IPS-15b (cell line): ENCODE measurements around the gene SAMD1.

Source experiments
- H3K27me3 ChIP-seq: one replicate; pipeline ENCODE4 v1.6.1; 2013; ENCODE audit warnings: low read length; ENCODE audit not compliant: control insufficient read depth, insufficient read depth
- H3K36me3 ChIP-seq: one replicate; pipeline ENCODE4 v1.6.1; 2013; ENCODE audit warnings: low read length; ENCODE audit not compliant: control insufficient read depth, insufficient read depth
- H3K4me1 ChIP-seq: one replicate; pipeline ENCODE4 v1.6.1; 2013; ENCODE audit warnings: mild to moderate bottlenecking, low read length; ENCODE audit not compliant: control insufficient read depth, insufficient read depth
- H3K4me3 ChIP-seq: one replicate; pipeline ENCODE4 v1.5.1; 2013; ENCODE audit warnings: low read depth, low read length
- H3K9ac ChIP-seq: one replicate; pipeline ENCODE4 v1.6.1; 2013; ENCODE audit warnings: low read depth, mild to moderate bottlenecking, low read length
- H3K9me3 ChIP-seq: one replicate; pipeline ENCODE4 v1.6.1; 2013; ENCODE audit warnings: mild to moderate bottlenecking, low read length; ENCODE audit not compliant: control insufficient read depth, insufficient read depth

The SAMD1 gene

DNA sequence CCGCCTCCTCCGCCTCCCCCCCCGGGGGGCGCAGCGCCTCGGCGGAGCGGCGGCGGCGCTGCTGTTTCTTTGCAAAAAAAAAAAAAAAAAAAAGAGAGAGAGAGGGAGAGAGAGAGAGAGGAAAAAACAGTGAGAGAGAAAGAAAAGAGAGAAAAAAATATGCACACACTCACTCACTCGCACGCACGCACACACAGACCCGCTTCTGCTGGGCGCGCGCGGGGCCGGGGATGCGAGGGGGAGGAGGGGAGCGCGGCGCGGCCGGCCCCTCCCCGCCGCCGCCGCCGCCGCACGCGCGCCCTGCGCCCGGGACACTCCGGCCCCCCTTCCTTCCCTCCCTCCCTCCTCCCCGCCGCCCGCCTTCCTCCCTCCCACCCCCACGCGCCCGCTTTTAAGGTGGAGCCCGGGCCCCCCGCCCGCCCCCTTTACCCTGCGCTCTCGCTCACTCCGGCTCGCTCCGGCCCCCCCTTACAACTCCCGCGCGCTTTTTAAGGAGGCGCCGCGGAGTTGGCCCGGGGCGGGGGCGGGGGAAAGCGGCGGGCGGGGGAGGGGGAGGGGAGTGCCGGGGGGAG lies at the start of gene SAMD1:
TSS of gene SAMD1 (minus strand) at position 243 of the 572 bp plus-strand sequence.
- Histone ChIP-seq H3K4me1 (no peaks in the 10 kb centered on the region), H3K36me3 (peaks cover 2% of the 10 kb centered on the region), H3K4me3 (peak within 1 kb of the TSS; percentile 69), H3K9ac (no peak within 1 kb of the TSS), H3K9me3 (no peaks in the 10 kb centered on the region), H3K27me3 (peaks cover 13% of the 10 kb centered on the region)

DNA sequence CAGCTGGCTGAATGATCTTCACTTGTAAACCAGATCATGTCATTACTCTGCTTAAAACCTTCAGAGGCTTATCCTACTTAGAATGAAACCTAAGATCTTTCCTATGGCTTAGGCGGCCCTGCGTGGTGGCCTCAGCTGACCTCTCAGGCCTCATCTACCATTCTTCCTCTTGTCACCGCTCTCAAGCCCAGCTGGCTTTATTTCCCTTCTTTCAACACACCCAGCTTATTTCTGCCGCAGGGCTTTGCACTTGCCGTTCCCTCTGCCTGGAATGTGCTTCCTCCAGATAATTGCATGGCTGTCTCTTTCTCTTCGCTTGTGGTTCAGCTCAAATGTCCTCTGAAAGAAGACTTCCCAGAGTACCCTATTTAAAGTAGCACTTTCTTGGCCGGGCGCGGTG lies 49.4 kb upstream of the SAMD1 start:
- no peaks in the 10 kb centered on the region for H3K9me3 ChIP-seq
- no peak overlapping the region for H3K9ac ChIP-seq

DNA sequence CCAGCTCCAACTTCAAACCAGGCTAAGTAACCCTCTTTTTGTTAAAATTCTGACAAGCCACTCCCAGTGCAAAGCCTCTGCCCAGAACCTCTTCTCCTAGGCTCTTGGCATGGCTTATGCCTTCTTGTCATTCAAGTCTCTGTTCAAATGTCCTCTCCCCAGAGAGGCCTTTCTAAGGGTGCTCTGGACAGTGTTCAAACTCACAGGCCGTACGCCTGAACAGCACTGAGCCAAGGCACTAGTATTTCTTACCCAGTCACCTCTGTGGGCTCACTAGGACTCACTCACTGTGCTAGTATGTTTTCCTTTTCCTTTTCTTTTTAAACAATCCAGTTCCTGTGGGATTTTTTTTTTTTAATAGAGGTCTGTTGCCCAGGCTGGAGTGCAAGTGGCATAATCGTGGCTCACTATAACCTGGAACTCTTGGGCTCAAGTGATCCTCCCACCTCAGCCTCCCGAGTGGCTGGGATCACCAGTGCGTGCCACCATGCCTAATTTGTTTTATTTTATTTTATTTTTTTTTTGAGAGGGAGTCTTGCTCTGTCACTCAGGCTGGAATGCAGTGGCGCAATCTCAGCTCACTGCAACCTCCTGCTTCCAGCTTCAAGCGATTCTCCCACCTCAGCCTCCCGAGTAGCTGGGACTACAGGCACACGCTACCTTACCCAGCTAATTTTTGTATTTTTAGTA lies 48.2 kb upstream of the SAMD1 start:
- Histone ChIP-seq H3K4me1 (peaks cover 3% of the 10 kb centered on the region), H3K9ac (no peak overlapping the region), H3K27me3 (no peaks in the 10 kb centered on the region), H3K4me3 (no peak overlapping the region), H3K9me3 (no peaks in the 10 kb centered on the region), H3K36me3 (no peaks in the 10 kb centered on the region)

More for the DNA sequence above, 49.4 kb upstream of the SAMD1 start:
- Histone ChIP-seq H3K36me3 (no peaks in the 10 kb centered on the region), H3K27me3 (no peaks in the 10 kb centered on the region), H3K4me1 (no peaks in the 10 kb centered on the region), H3K4me3 (no peak overlapping the region)

DNA sequence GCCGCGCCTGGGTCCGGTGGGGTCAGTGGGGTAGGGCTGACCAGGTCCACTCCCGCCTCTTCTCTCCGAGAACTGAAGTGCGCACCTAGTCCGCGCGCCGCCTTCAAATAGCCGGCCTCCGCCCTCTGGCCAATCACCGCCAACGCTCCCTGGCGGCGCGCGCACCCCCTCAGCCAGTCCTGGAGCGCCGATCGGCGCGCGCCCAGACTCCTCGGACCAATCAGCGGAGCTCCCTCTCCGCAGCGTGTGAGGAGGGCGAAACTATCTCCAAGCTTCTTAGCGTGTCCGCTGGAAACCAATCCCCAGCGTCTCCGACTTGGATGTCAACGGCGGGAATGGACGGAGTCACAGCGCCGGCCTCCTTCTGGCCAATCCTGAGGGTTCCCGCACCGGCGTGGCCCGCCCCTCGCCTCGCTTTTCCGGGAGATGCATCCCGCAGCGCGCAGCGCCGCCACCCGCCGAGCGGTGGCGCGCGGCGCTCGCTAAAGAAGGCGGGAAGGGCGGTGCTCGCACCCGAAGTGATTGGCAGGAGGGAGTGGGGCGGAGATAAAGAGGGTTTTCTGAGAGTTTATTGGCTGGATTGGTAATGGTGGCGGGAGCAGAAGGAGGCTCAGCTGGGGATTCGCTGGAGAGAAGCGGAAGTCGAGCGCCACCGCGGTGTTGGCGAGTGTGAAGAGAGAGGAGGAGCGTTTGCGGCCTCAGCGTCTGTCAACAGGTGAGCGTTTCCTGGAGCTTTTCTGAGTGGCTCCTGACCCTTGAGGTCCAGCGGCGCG lies 46.1 kb upstream of the SAMD1 start, which contains the start of gene ASF1B:
TSS of gene ASF1B (minus strand) at position 81 of the 773 bp plus-strand sequence. CDS start 133 bp downstream, outside the sequence.
- no peaks in the 10 kb centered on the region for H3K9me3 ChIP-seq
- peak within 1 kb of the TSS; percentile 54 for H3K9ac ChIP-seq
- H3K4me3 ChIP-seq, result peak within 1 kb of the TSS; percentile 84
- peaks cover 3% of the 10 kb centered on the region for H3K4me1 ChIP-seq
- no peaks in the 10 kb centered on the region for H3K27me3 ChIP-seq
- H3K36me3 ChIP-seq, result no peaks in the 10 kb centered on the region

DNA sequence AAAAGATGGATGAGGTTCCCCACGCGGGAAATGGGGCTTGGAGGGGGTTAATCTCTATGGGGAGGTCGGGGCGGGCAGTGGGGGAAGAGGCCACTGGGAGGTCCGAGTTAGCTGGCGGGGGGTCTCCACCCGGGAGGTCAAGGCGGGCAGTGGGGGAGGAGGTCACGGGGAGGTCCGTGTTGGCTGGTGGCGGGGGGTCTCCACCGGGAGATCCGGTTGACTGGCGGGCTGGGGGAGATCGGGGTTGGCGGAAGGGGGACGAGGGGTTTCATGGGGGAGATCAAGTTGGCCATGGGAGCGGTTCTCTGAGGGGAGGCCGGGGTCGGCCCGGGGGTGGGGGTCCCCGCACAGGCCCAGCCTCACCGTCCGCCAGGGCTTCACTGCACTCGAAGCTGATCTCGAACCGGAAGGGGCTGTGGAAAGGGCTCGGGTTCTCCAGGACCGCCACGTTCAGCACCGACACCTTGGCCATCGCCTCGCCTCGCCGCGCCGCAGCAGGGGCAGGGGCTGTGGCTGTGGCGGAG lies 45.5 kb upstream of the SAMD1 start:
- Histone ChIP-seq H3K4me1 (peaks cover 3% of the 10 kb centered on the region), H3K9ac (peak overlapping the region; percentile 54), H3K27me3 (no peaks in the 10 kb centered on the region), H3K9me3 (no peaks in the 10 kb centered on the region), H3K4me3 (peak overlapping the region; percentile 84), H3K36me3 (no peaks in the 10 kb centered on the region)

DNA sequence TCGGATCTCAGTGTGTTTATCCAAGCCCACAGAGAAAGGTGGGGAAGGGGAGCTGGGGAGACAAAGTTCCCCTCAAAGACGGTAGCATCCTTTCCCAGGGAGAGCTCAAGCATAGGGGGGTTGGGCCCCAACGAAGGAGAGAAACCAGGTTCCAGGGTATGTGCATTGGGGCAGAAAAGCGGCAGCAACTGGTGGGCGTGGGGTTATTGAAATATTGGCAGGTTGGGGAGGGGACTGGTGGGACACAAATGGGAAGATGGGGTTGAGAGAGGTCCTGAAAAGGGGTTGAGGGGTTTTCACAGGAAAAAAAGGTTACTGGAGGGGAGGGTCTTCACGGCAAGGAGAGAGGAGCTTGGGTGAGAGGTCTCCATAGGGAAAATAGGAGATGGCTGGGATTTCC lies 44.8 kb upstream of the SAMD1 start:
- H3K27me3 ChIP-seq, result no peaks in the 10 kb centered on the region
- H3K4me3 ChIP-seq, result peak overlapping the region; percentile 84
- H3K9ac ChIP-seq, result peak overlapping the region; percentile 12
- H3K36me3 ChIP-seq, result no peaks in the 10 kb centered on the region
- peaks cover 3% of the 10 kb centered on the region for H3K4me1 ChIP-seq
- H3K9me3 ChIP-seq, result no peaks in the 10 kb centered on the region

DNA sequence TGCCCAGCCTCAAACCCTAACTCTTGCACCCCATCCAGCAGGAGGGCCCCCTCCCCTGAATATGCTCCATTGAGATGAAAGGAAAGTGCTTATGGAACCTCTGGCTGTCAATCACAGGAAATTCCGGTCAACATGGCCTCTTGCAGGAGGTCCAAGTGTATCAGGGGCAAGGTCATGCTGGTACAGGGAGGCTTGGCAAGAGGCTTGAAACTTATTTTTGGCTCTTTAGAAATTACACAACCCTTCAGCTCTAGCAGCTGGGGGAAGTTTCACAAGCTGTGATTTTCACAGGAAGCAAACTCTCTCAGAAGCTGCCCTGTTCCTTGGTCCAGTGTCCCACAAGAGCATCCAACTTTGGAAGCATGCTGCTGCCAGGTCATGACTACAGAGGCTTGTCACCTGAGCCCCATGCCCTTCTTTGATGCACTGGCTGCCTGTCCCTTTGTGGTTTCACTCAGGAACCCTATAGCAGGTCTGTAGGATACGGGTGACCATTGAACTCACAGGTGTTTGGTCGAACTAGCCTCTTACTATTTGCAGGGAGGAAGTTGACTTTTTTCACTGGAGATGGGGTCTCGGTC lies 37.5 kb upstream of the SAMD1 start:
- H3K9me3 ChIP-seq, result no peaks in the 10 kb centered on the region
- no peaks in the 10 kb centered on the region for H3K4me1 ChIP-seq
- H3K9ac ChIP-seq, result no peak overlapping the region
- H3K36me3 ChIP-seq, result peaks cover 10% of the 10 kb centered on the region
- peaks cover 2% of the 10 kb centered on the region for H3K27me3 ChIP-seq
- no peak overlapping the region for H3K4me3 ChIP-seq

DNA sequence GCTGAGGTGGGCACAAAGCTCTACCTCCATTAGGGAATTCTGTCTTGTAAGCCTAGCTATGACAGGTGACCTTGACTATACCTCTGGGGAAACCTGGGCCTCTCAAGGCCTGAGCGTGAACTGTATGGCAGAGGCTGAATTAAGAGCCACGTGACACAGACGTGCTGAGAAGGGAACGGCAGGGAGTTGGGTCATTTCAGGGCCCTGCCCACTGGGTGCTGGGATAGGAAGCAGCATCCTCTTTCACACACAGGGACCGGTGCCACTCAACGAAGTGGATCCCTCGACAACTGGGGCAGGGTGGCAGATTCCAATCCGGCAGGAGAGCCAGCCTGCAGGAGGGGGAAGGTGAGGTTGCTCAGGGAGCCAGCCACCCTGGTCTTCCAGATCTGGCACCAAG lies 36.6 kb upstream of the SAMD1 start:
- H3K9ac ChIP-seq, result no peak overlapping the region
- H3K27me3 ChIP-seq, result peaks cover 2% of the 10 kb centered on the region
- H3K4me3 ChIP-seq, result no peak overlapping the region
- no peaks in the 10 kb centered on the region for H3K4me1 ChIP-seq
- no peaks in the 10 kb centered on the region for H3K9me3 ChIP-seq
- peaks cover 10% of the 10 kb centered on the region for H3K36me3 ChIP-seq

DNA sequence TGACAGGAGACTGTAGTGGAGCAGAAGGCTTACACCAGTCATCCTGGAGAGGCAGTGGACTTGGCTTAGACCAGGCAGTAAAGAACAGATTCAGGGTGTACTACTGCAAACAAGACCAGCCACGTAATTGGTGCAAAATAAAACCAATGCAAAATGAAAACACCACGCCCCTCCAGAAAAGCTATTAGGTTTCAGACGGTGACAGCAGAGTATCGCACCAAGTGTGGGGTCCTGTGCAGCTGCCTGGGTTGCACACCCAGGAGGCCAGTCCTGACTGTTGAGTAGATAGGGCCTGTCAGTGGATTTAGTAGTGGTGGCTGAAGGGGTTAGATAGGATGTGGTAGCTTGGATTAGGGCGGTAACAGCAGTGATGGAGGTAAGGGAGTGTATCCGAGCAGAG lies 32.4 kb upstream of the SAMD1 start:
- H3K4me3 ChIP-seq, result no peak overlapping the region
- H3K27me3 ChIP-seq, result no peaks in the 10 kb centered on the region
- no peaks in the 10 kb centered on the region for H3K9me3 ChIP-seq
- H3K36me3 ChIP-seq, result peaks cover 13% of the 10 kb centered on the region
- no peaks in the 10 kb centered on the region for H3K4me1 ChIP-seq
- no peak overlapping the region for H3K9ac ChIP-seq

DNA sequence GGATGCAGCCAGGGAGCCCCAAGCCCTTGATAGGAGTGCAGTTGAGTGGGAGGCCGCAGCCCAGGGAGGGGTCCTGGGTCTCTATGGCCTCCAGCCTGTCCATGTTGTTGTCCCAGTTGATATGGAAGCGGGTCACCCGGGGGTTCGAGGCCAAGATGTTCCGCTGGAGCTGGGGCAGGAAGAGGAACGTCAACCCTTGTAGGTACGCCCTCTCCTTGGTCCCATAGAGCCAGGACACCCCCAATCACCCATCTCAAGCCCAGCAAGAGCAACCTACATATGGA lies 29.9 kb upstream of the SAMD1 start:
- Histone ChIP-seq H3K9me3 (no peaks in the 10 kb centered on the region), H3K4me1 (peaks cover 4% of the 10 kb centered on the region), H3K9ac (no peak overlapping the region), H3K36me3 (peaks cover 15% of the 10 kb centered on the region), H3K27me3 (no peaks in the 10 kb centered on the region), H3K4me3 (no peak overlapping the region)

DNA sequence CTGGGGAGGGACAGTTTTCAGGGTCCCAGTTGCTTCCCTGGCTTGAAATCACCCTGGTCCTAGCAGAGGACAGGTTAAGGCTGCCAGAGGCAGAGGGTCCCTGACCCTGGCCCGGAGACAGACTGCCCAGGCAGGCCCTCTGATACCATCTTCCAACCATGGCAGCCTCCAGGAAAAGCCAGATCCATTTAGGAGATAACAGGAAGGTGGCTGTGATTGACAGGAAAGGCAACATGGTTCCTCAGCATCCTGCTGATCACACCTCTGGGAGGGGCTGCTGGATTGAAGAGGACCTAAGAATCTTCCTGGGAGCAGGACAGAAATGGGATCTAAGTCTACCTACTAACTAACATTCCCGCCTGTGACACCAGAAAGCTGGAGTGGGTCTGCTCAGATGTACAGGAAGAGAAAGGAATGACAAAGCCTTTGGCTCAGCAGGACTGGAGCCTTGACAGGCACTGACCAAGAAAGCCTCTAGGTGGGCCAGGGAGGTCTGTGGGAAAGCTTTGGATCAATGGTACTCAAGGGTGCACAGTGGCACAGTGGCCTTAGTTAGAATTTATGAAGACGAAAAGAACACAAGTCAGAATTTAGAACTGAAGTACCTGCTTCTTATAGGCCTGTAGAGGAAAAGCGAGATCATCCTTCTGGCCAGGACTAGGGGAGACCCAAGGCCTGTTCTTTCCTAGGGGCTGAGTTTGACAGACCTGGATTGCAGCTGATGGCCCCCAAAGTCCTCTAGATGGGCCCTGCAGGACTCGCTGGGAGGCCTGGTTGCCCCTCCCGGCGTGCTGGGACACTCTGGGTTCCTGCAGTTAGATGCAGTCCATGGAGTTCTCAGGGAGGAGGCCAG lies 29.3 kb upstream of the SAMD1 start:
- Histone ChIP-seq H3K9me3 (no peaks in the 10 kb centered on the region), H3K4me1 (peaks cover 4% of the 10 kb centered on the region), H3K27me3 (no peaks in the 10 kb centered on the region), H3K9ac (no peak overlapping the region), H3K36me3 (peaks cover 15% of the 10 kb centered on the region), H3K4me3 (no peak overlapping the region)
